ENCODE measurements around the gene TRIM32. TPM values are rescaled to one million over a fixed set of nuclear protein-coding genes. Genes with fewer than 3 reads are reported as not detected.

Gene TRIM32
- total and polyA plus RNA-seq, 9 donors: 9.3 to 15.4 (median 12.7) TPM

GRCh38 chr9:116654059-116654355, 33.1 kb upstream of the TRIM32 start:
- H3K27ac ChIP-seq (ENCODE audit: low read length): no peak overlapping the region
- H3K4me1 ChIP-seq (ENCODE audit: control insufficient read depth, insufficient read depth, low read length): no peaks in the 10 kb centered on the region
- H3K4me3 ChIP-seq (ENCODE audit: low read length): no peak overlapping the region
- H3K27me3 ChIP-seq (ENCODE audit: control insufficient read depth, insufficient read depth, low read length): no peaks in the 10 kb centered on the region
- DNase-seq: no peak
- WGBS (ENCODE audit: insufficient coverage): 64% methylated on average over 2 of the region's 3 CpGs
- no peaks in the 10 kb centered on the region for H3K9me3 ChIP-seq (replicated peaks; ENCODE audit: control insufficient read depth, low read depth, low read length)
- H3K36me3 ChIP-seq (ENCODE audit: control insufficient read depth, insufficient read depth, low read length): no peaks in the 10 kb centered on the region

- no peaks in the 10 kb centered on the region for H3K27me3 ChIP-seq (ENCODE audit: control insufficient read depth, insufficient read depth, low read length)
- H3K4me3 ChIP-seq (ENCODE audit: low read length): no peak overlapping the region
- H3K9me3 ChIP-seq (replicated peaks; ENCODE audit: control insufficient read depth, low read depth, low read length): no peaks in the 10 kb centered on the region
- H3K4me1 ChIP-seq (ENCODE audit: control insufficient read depth, insufficient read depth, low read length): no peaks in the 10 kb centered on the region
- peak overlapping the region; percentile 33 for H3K27ac ChIP-seq (ENCODE audit: low read length)
- 5% methylated on average over 5 of the region's 5 CpGs for WGBS (ENCODE audit: insufficient coverage)
- DNase-seq: peak; percentile 78
- no peaks in the 10 kb centered on the region for H3K36me3 ChIP-seq (ENCODE audit: control insufficient read depth, insufficient read depth, low read length)
Observed at GRCh38 chr9:116656501-116656971, 30.6 kb upstream of the TRIM32 start.

- Histone ChIP-seq H3K4me3 (ENCODE audit: low read length) (no peak overlapping the region), H3K36me3 (ENCODE audit: control insufficient read depth, insufficient read depth, low read length) (no peaks in the 10 kb centered on the region), H3K27ac (ENCODE audit: low read length) (peak overlapping the region; percentile 33), H3K4me1 (ENCODE audit: control insufficient read depth, insufficient read depth, low read length) (no peaks in the 10 kb centered on the region), H3K9me3 (replicated peaks; ENCODE audit: control insufficient read depth, low read depth, low read length) (no peaks in the 10 kb centered on the region), H3K27me3 (ENCODE audit: control insufficient read depth, insufficient read depth, low read length) (no peaks in the 10 kb centered on the region)
- no peak for DNase-seq
- WGBS (ENCODE audit: insufficient coverage): no CpG with 5 or more reads among the region's 2 CpGs
Observed at GRCh38 chr9:116656977-116657376, 30.1 kb upstream of the TRIM32 start.

DNA sequence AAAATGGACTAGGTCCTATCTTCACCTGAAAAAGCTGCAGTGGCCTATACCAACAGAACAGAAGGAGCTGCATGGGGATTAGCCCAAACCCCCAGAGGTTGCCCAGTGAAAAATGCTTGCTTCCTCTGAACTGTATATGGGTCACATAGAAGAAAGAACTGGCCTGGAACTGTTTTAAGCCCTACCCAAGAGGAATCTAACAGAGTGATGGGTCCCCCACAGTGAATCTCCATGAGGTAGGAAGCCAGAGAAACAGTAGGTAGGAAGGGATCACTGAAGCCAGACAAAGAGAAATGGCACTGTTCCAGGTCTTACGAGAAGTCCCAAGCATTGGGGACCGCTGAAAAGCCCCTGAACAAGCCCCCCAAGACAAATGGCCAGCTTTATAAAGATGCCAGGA, 28.8 kb upstream of the TRIM32 start:
- no peaks in the 10 kb centered on the region for H3K36me3 ChIP-seq (ENCODE audit: control insufficient read depth, insufficient read depth, low read length)
- no peaks in the 10 kb centered on the region for H3K9me3 ChIP-seq (replicated peaks; ENCODE audit: control insufficient read depth, low read depth, low read length)
- no peaks in the 10 kb centered on the region for H3K4me1 ChIP-seq (ENCODE audit: control insufficient read depth, insufficient read depth, low read length)
- DNase-seq: no peak
- no CpG with 5 or more reads among the region's 2 CpGs for WGBS (ENCODE audit: insufficient coverage)
- no peaks in the 10 kb centered on the region for H3K27me3 ChIP-seq (ENCODE audit: control insufficient read depth, insufficient read depth, low read length)
- H3K27ac ChIP-seq (ENCODE audit: low read length): no peak overlapping the region
- H3K4me3 ChIP-seq (ENCODE audit: low read length): no peak overlapping the region

- Histone ChIP-seq H3K4me1 (ENCODE audit: control insufficient read depth, insufficient read depth, low read length) (no peaks in the 10 kb centered on the region), H3K36me3 (ENCODE audit: control insufficient read depth, insufficient read depth, low read length) (no peaks in the 10 kb centered on the region), H3K27ac (ENCODE audit: low read length) (no peak overlapping the region), H3K27me3 (ENCODE audit: control insufficient read depth, insufficient read depth, low read length) (no peaks in the 10 kb centered on the region), H3K9me3 (replicated peaks; ENCODE audit: control insufficient read depth, low read depth, low read length) (no peaks in the 10 kb centered on the region), H3K4me3 (ENCODE audit: low read length) (no peak overlapping the region)
- DNase-seq: peak; percentile 83
- WGBS (ENCODE audit: insufficient coverage): 54% methylated on average over 5 of the region's 7 CpGs
Observed at GRCh38 chr9:116661037-116661954, 25.8 kb upstream of the TRIM32 start.

- Histone ChIP-seq H3K4me1 (ENCODE audit: control insufficient read depth, insufficient read depth, low read length) (no peaks in the 10 kb centered on the region), H3K27ac (ENCODE audit: low read length) (no peak overlapping the region), H3K9me3 (replicated peaks; ENCODE audit: control insufficient read depth, low read depth, low read length) (no peaks in the 10 kb centered on the region), H3K36me3 (ENCODE audit: control insufficient read depth, insufficient read depth, low read length) (no peaks in the 10 kb centered on the region), H3K4me3 (ENCODE audit: low read length) (no peak overlapping the region), H3K27me3 (ENCODE audit: control insufficient read depth, insufficient read depth, low read length) (no peaks in the 10 kb centered on the region)
- WGBS (ENCODE audit: insufficient coverage): no CpG with 5 or more reads among the region's 6 CpGs
- DNase-seq: peak; percentile 19
Observed at GRCh38 chr9:116662646-116663310, 24.3 kb upstream of the TRIM32 start.

GRCh38 chr9:116663581-116663980, 23.5 kb upstream of the TRIM32 start:
- no peak for DNase-seq
- no peak overlapping the region for H3K27ac ChIP-seq (ENCODE audit: low read length)
- H3K4me3 ChIP-seq (ENCODE audit: low read length): no peak overlapping the region
- H3K27me3 ChIP-seq (ENCODE audit: control insufficient read depth, insufficient read depth, low read length): no peaks in the 10 kb centered on the region
- no peaks in the 10 kb centered on the region for H3K36me3 ChIP-seq (ENCODE audit: control insufficient read depth, insufficient read depth, low read length)
- no peaks in the 10 kb centered on the region for H3K4me1 ChIP-seq (ENCODE audit: control insufficient read depth, insufficient read depth, low read length)
- no peaks in the 10 kb centered on the region for H3K9me3 ChIP-seq (replicated peaks; ENCODE audit: control insufficient read depth, low read depth, low read length)
- WGBS (ENCODE audit: insufficient coverage): no CpG with 5 or more reads among the region's 1 CpG

DNA sequence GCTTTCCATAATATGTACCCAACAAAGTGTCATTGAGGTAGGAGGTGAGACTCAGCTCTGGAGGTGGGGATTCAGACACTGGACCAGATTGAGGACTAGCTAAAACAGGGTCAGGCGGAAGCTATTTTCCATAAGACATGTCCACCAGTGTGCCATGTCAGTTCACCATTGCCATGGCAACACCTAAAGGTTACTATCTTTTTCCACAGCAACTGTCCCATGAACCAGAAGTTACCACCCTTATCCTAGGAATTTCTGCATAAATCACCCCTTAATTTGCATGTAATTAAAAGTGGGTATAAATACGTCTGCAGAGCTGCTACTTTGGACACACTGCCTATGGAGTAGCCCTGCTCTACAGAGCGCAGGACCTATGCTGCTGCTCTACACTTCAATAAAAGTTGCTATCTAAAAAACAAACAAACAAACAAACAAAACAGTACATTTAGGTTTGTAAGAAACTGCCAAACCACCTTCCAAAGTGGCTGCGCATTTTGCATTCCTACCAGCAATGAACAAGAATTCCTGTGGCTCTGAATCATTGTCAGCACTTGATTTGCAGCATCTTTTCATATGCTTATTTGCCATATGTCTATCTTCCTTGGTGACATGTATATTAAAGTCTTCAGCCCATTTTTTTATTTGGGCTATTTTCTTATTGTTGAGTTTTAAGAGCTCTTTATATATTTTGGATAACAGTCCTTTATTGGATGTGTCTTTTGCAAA, 18.0 kb upstream of the TRIM32 start:
- no peaks in the 10 kb centered on the region for H3K9me3 ChIP-seq (replicated peaks; ENCODE audit: control insufficient read depth, low read depth, low read length)
- H3K4me3 ChIP-seq (ENCODE audit: low read length): no peak overlapping the region
- DNase-seq: no peak
- WGBS (ENCODE audit: insufficient coverage): 100% methylated on average over 2 of the region's 4 CpGs
- H3K4me1 ChIP-seq (ENCODE audit: control insufficient read depth, insufficient read depth, low read length): no peaks in the 10 kb centered on the region
- H3K27me3 ChIP-seq (ENCODE audit: control insufficient read depth, insufficient read depth, low read length): no peaks in the 10 kb centered on the region
- H3K27ac ChIP-seq (ENCODE audit: low read length): no peak overlapping the region
- H3K36me3 ChIP-seq (ENCODE audit: control insufficient read depth, insufficient read depth, low read length): no peaks in the 10 kb centered on the region

GRCh38 chr9:116671605-116672004, 15.5 kb upstream of the TRIM32 start:
- Histone ChIP-seq H3K9me3 (replicated peaks; ENCODE audit: control insufficient read depth, low read depth, low read length) (no peaks in the 10 kb centered on the region), H3K27ac (ENCODE audit: low read length) (no peak overlapping the region), H3K27me3 (ENCODE audit: control insufficient read depth, insufficient read depth, low read length) (no peaks in the 10 kb centered on the region), H3K4me1 (ENCODE audit: control insufficient read depth, insufficient read depth, low read length) (no peaks in the 10 kb centered on the region), H3K36me3 (ENCODE audit: control insufficient read depth, insufficient read depth, low read length) (no peaks in the 10 kb centered on the region), H3K4me3 (ENCODE audit: low read length) (no peak overlapping the region)
- no peak for DNase-seq
- WGBS (ENCODE audit: insufficient coverage): no CpG with 5 or more reads among the region's 2 CpGs

DNA sequence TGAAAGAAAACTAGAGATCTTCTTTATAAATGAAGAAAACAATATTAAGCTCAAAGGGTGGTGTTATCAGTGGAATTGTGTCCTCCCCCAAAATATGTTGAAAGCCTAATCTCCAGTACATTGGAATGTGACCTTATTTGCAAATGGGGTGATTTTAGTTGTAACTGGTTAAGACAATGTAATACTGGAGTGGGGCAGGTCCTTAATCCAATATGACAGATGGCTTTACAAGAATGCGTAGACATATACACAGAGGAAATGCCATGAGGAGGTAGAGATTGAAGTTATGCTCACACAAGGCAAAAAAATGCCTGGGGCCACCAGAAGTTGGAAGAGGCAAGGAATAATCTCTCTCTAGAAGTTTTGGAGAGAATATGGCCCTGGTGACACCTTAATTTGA, 13.7 kb upstream of the TRIM32 start:
- no peak overlapping the region for H3K27ac ChIP-seq (ENCODE audit: low read length)
- no peaks in the 10 kb centered on the region for H3K36me3 ChIP-seq (ENCODE audit: control insufficient read depth, insufficient read depth, low read length)
- H3K4me1 ChIP-seq (ENCODE audit: control insufficient read depth, insufficient read depth, low read length): no peaks in the 10 kb centered on the region
- WGBS (ENCODE audit: insufficient coverage): 90% methylated on average over 1 of the region's 1 CpG
- no peak for DNase-seq
- H3K9me3 ChIP-seq (replicated peaks; ENCODE audit: control insufficient read depth, low read depth, low read length): no peaks in the 10 kb centered on the region
- H3K4me3 ChIP-seq (ENCODE audit: low read length): no peak overlapping the region
- H3K27me3 ChIP-seq (ENCODE audit: control insufficient read depth, insufficient read depth, low read length): no peaks in the 10 kb centered on the region

All from muscle of leg (tissue), 11 donors.